HG03521 (cell line): ENCODE measurements around the gene FIBCD1.

ENCODE experiments used
- ATAC-seq: cut with Tn5 transposase; IDR thresholded peaks from one replicate; pipeline ENCODE4 v1.9.1; 2021; ENCODE audit warnings: mild to moderate bottlenecking, moderate library complexity; ENCODE audit not compliant: unreplicated experiment

Gene FIBCD1, protein sequence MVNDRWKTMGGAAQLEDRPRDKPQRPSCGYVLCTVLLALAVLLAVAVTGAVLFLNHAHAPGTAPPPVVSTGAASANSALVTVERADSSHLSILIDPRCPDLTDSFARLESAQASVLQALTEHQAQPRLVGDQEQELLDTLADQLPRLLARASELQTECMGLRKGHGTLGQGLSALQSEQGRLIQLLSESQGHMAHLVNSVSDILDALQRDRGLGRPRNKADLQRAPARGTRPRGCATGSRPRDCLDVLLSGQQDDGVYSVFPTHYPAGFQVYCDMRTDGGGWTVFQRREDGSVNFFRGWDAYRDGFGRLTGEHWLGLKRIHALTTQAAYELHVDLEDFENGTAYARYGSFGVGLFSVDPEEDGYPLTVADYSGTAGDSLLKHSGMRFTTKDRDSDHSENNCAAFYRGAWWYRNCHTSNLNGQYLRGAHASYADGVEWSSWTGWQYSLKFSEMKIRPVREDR

DNA sequence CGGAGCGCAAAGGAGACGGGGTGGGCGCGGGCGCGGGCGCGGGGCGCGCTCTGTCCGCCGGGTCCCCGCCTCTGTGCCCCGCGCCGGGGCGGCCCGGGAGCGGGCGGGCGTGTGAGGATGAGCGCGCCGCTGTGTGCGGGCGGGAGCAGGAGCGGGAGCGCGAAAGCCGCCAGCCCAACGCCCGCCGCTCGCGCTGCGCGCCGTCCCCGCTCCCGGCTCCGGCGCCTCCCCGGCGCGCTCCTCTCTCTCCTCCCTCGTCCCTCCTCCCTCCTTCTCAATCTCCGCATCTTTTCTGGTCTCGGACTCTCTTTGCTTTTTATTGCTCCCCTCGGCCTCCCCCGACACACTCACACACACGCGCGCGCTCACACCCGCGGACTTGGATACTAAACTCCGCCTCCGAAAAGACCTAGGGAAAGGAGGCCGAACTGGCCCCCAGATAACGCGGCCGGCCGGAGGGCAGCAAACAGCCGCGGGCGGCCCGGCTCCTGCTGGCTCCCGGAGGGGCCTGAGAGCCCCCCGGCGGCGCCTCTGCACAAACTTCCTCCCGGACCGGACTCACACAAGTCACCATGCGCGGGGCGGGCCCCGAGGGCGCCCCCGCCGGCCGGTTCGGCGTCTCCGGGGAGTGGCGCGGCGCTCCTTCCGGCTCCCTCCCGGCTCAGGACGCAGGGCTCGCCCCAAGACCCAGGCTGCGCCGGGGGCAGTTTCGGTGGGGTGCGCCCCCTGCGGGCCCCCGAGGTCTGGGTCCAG lies at the start of gene FIBCD1:
Gene FIBCD1, minus strand, starts transcription at position 596 of the 753 bp plus-strand sequence. CDS start 640 bp downstream, outside the sequence.
- no peak for ATAC-seq

DNA sequence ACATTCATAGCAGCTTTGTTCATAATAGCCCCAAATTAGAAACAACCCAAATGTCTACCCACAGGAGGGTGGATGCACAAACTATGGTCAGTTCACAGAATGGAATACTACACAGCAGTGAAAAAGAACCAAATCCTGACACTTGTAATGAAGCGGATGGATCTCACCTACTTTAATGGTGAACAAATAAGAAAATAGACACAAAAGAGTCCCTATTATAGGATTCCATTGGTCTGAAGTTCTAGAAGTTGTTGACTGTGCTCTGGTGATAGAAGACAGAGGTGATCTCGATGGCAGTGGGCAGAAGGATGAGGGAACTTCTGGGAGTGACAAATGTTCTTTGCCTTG lies 49.3 kb upstream of the FIBCD1 start:
- ATAC-seq, result no peak

DNA sequence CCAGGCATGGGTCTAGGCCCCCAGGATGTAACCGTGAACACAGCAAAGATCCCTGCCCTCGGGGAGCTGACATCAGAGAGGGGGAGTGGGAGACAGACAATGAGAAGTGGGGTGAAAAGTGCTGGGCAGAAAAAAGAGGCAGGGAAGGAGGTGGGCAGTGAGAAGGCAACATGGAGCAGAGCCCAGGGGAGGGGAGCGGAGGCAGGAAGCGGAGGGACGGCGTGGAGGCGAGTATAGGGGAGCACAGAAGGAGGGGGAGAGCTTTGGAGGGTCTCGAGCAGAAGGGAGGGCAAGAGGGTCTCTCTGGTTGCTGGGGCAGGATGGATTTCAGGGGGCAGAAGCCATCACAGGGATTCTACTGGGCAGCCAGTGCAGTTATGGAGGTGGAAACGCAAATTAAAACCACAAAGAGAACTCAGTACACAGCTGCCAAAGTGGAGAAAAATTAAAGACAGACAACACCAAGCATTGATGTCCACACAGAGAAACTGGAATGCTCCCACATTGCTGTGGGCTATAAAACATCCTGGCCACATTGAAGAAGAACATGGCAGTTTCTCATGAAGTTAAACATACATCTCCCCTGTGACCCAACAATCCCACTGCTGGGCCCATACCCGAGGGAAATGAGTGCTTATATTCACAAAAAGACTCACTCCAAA lies 48.8 kb upstream of the FIBCD1 start:
- no peak for ATAC-seq

DNA sequence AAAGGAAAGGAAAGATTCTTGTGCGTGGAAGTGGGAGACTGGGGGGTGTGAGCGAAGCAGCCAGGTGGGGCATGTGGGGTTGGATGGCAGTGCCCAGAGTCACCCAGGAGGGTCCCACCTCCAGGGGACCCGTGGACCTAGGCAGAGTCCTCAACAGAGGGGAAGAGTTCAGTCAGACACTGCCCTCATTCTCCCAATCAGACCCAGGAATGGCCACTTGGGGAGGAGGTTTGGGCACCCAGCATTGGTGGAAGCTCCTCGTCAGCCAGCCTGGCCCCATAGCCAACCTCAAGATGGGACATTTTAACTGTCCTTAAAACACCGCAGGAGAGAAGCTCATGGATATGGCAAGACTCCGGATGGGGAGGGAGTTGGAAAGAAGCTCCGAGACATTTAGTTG lies 48.0 kb upstream of the FIBCD1 start:
- ATAC-seq, result no peak

DNA sequence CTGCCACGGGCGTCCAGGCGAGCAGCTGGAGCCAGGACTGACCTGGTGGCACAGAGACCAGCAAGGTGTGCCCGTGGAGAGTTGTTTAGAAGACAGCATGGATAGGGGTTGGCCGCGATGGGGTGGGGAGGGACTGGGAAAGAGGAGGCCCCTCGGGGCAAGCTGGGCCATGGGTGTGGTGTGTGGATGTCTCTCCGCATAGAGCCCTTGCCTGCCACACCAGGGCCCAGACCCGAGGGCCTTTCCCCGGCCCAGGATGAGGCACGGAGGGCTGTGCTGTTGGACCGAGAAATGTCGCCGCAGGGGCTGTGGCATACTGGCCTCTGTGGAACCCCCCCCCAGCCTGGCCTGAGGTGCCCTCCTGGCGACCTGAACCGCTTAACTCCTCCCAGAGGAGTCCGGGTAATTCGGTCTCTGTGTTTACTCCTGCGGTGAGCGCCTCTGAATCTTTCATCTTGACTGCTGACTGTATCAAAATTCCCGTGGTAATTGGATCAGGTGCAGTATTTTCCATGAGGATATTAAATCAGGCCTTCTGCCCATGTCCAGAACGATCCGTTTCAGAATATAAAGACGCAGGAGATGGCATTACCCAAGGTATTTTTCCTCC lies 47.4 kb upstream of the FIBCD1 start:
- ATAC-seq, result no peak

DNA sequence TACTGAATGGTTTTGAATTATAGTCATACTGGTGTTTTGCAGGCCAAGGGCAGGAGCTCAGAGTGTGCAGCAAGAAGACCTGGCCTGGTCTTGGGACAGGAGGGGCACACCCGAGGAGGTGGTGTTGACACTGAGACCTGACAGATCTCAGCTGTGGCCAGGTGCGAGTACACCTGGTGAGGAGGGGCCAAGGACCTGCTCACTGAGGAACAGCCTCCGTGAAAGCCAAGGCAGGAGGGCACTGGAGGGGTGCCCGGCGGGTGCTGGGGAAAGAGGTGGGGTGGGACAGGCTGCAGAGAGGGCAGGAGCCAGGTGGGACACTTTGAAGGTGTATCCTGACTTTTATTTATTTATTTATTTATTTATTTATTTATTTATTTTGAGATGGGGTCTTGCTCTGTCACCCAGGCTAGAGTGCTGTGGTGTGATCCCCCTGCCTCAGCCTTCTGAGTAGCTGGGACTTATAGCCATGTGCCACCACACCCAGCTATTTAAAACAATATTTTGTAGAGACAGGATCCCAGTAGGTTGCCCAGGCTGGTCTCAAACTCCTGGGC lies 46.6 kb upstream of the FIBCD1 start:
- ATAC-seq, result no peak

DNA sequence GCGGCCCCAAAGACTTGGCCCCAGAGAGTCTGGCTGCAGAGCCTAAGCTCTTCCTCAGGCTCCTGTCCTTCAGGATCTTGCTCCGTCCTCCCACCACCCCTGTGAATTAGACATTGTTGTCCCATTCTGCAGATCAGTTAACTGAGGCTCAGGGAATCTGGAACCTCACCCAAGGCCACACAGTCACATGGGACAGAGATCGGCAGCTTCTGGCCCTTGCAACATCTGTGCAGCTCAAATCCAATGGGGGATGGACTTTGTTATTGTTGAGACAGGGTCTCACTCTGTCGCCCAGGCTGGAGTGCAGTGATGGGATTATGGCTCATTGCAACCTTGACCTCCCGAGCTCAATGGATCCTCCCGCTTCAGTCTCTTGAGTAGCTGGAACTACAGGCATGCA lies 46.0 kb upstream of the FIBCD1 start:
- ATAC-seq, result no peak

DNA sequence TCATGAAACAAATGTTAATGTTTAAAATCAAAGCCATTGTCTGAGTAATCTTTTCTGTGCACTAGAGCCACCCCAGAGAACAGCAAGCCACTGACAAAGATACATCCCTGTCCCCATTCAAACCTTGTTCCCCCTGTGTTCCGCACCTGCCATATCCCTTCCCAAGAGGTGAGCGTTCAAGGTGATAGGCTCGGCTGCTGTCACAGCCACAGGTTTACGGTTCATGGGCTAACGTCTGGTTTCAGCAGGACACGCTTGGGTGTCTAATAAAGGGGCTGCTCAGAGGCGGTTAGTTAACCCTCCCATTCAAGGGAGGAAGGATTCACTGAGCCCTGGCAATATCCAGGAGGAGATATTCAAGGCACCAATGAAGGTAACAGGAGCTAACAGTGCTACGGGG lies 45.5 kb upstream of the FIBCD1 start:
- ATAC-seq, result no peak

DNA sequence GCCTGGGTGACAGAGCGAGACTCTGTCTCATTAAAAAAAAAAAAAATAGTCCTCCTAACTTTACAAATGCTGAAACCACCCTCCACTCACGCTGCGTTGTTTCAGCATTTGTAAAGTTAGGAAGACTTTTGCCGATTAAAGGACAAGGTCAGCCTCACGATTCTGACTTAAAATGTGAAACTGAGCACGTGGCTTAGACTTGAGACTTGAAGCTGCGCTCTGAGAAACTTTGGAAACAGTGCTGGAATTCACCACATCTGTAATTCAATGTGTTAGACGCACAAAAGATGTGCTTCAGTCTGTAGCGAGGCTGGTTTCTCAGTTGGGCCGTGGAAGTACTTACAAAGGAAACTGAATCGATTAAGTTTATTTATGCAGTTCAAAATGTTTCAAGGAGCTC lies 44.9 kb upstream of the FIBCD1 start:
- ATAC-seq, result no peak

DNA sequence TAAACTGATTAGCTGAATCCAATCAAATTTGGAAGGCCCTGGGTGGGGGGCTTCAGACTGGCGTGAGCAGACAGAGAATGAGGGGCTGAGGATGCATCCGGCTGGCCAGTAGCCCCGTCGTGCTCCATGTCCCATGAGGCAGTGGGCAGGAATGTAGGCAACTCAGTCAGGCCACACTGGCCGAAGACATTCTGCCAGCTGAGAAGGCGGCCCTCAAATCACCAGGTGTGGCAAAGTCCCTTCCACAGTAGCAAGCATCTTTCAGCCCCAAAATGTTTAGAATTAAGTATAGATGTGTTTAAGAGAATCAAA lies 44.3 kb upstream of the FIBCD1 start:
- ATAC-seq, result no peak

DNA sequence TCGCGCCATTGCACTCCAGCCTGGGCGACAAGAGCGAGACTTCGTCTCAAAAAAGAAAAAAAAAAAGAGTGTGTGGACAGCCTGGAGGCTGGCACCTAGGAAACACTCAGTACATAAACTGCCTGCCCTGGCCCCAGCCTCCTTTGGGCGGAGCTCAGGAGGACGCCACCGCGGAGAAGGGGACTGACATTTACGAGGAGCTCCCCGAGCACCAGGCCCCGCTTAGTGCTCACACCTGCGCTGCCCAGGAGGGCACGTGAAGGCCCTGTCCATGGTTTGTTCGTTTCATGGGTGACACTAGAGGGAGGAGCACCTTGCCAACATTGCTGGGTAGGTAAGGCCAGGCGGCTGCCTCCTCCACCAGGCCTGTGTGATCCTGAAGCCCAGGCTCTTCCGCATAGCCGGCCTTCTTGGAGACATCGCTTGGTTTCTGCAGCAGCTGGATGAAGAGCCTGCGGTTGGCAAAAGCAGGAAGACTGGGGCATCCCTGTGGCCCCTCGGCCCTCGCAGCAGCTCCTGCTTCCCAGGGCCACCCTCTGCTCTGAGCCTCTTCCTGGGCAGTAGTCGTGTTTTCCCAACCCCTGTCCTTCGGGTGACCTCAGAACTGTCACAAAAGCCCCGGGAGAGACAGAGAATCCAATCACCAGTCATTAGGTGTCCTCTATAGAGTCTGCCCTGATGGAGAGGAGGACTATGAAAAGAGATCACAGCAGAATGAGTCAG lies 43.8 kb upstream of the FIBCD1 start:
- no peak for ATAC-seq

DNA sequence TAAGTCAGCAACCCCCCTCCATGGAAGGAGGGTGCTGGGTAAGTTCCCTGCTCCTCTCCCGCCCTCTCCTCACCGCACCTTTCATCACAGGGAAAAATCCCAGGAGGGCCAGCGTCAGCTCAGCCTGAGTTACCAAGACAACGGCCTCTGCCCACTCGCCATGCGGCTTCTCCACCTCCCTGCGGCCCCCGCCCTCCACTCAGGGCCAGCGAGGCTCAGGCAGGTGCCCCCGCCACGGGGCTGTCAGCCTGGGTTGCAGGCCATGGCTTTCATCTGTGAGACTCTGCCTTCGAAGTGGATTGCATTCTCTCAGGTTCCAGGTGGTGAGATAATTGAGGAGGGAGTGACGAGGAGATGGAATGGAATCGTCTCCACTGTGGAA lies 42.7 kb upstream of the FIBCD1 start:
- ATAC-seq, result no peak

DNA sequence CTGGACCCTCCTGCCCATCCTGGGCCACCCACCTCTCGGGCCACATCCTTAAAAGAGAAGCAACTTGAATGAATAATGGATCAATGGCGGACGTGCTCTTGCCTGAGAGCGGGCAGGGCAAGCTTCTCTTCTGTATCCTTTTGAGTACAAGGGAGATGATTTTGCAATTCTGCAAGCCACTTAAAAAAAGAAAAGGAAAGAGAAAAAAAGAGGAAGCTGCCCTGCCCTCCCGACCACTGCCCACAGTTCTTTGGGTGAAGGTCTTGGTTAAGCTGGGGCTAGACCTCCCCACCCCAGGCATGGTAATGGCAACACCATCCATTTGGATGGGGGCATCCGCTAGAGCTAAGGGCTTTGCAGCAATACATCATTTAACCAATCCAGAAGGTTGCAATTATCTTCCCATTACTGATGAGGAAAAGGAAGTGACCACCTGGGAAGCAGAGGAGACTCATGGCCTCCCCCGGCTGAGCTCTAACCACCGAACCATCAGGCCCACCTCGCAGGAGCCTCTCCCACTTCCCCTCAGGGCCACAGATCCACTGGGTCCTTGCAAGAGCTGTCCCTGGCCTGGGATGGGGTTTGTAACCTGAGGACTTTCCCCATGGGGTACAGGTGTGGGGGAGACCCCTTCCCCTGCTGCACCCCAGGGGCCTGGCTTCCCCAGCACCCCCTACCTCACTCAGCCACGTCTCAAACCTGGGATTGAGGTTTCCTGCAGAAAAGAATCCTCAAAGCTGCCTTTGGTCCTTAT lies 42.1 kb upstream of the FIBCD1 start:
- ATAC-seq, result no peak

DNA sequence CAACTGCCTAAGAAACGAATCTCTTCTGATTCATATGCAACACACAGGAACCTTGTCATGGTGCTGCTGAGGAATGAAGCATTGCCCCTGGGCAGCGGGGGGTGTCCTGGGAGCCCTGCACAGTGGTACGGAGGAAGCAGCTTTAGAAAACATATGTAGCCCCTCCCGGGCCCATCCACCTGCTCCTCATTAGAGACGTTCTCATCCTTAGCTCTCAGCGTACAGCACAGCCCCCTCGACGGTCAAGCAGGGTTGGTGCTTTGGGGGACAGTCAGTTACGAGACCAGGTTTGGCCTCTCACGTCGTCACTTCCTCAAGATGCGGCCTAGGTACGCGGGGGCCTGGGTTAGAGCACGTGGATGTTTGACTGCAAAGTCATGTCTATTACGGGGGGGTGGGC lies 41.5 kb upstream of the FIBCD1 start:
- no peak for ATAC-seq

DNA sequence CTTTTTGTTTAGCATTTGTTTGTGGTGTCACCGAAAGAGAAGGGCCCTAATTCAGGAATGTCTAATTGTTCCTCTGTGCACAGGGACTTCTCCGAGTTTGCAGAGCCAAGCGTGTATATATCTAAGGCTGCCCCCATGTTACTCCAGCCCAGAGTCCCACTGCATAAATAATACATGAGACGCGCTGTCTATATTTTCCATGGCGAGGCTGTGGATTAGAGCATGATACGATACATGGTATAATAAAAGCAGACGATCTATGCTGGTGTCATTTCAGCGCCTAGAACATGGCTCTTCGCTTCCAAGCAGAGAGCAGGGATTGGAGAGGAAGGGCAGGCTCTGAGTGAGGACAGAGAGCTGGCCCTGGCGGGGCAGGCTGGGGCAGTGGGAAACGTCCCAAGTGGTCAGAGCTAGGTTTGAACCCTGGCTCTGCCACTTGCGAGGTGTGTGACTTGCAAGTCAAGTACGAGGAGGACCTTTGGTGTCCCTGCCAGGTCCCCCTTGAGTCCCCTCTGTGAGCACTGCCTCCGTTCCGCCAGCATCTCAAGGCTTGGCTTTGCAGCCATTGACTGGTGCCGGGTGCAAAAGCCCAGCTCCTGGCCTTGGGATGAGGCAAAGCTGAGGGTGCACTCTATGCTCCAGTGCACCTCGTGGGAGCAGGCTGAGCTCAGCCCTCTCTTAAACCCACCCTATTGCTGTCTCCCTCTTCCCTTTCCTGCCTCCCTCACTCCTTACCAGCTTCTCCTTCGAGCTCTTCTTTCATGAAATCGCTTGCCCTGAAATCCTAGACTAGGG lies 40.7 kb upstream of the FIBCD1 start:
- ATAC-seq, result no peak

DNA sequence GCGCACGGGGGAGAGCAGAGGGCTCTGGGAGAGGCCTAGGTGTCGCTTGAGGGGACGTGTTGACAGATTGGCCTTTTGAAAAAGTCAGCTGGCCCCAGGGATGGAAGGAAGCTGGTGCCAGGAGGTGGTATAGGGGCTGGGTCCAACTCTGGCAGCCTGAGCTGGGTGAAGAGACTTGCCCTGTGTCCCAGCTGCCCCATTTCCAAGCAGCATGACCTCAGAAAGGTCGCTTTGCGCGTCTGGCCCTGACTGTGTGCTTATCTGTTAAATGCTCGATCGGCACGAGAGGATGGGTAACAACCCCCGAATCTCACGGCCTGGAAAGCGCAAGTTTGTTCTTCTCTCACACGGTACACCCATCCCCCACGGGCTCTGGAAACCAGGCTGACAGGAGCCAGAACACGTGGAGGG lies 38.8 kb upstream of the FIBCD1 start:
- no peak for ATAC-seq

DNA sequence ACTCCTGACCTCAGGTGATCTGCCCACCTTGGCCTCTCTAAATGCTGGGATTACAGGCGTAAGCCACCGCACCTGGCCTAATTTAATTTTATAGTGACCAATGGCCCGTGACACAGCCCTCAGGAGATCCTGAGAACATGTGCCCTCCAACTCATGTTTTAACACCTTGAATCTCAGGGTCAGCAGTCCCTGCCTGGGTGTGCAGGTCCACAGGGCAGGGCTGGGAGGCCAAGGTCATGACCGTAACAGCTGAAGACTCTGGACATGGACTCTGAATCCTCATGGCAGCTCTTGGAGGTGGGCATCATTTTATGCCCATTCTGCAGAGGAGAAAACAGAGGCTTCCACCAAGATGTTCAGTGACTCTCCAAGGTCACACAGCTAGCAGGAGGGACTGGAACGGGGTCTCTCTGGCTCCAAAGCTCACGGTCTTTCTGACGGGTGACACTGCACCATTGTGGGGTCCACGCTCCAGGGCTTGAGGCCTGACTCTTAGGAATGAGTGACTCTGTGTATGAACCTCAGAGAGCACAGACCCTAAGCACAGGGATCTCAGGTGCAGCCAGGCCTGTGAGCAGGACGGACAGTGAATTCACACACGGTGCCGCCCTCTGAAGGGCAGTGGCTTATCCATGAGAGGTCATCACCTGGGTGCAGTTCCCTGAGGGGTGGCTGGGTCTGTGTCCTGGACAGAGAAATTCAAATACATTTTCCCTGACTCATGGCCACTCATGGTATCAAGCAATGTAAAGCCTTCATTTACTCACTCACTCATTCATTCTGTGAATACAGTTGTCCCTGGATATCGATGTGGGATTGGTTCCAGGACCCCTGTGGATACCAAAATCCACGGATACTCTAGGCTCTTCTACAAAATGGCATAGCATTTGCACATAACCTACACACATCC lies 37.1 kb upstream of the FIBCD1 start:
- no peak for ATAC-seq

DNA sequence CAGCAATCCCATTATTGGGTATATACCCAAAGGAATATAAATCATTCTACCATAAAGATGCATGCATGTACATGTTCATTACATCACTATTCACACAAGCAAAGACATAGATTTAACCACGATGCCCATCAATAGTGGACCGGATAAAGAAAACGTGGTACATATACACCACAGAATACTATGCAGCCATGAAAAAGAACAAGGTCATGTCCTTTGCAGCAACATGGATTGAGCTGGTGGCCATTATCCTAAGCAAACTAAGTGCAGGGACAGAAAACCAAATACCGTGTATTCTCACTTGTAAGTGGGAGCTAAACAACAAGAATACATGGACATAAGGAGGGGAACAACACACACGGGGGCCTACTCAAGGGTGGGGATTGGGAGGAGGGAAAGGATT lies 36.1 kb upstream of the FIBCD1 start:
- no peak for ATAC-seq
